ENCODE results near the gene SAE1. TPM values are rescaled to one million over a fixed set of nuclear protein-coding genes. Genes with fewer than 3 reads are reported as not detected.

The SAE1 gene
- total RNA-seq, 1 experiment from 2014 or later: 174 TPM

- Mint-ChIP-seq H3K4me3 (ENCODE audit: low read depth, unreplicated experiment) (peak within 1 kb of the TSS; percentile 75), H3K27ac (ENCODE audit: unreplicated experiment) (peak within 1 kb of the TSS; percentile 97), H3K36me3 (ENCODE audit: insufficient read depth, unreplicated experiment) (peaks cover 68% of the 10 kb centered on the region), H3K27me3 (ENCODE audit: unreplicated experiment) (no peaks in the 10 kb centered on the region), H3K9me3 (ENCODE audit: low read depth, unreplicated experiment) (no peaks in the 10 kb centered on the region), H3K4me1 (ENCODE audit: low read depth, unreplicated experiment) (peaks cover 33% of the 10 kb centered on the region)
- BruUV-seq (replicated peaks): no TSS peak
- no peak for TF ChIP-seq CTCF (IDR thresholded peaks at IDR 0.05; ENCODE audit: unreplicated experiment)
- peak; percentile 100 for DNase-seq
- intact Hi-C loops (cut with micrococcal nuclease; ENCODE audit: unreplicated experiment): no loop called here
- CTCF ChIA-PET: interaction anchor here (0.6 to 2.7 kb wide), 14 partner anchors 10 to 1296 kb away, joined by 3 to 33 read pairs (median 4); partner anchors contain the start of gene SAE1
Measured at GRCh38 chr19:47112997-47113849, 17.4 kb upstream of the SAE1 start, which contains the start of gene ZC3H4. Gene ZC3H4, minus strand, starts transcription at chr19:47113776. Its CDS starts 1,192 bp downstream, at chr19:47112584.

DNA sequence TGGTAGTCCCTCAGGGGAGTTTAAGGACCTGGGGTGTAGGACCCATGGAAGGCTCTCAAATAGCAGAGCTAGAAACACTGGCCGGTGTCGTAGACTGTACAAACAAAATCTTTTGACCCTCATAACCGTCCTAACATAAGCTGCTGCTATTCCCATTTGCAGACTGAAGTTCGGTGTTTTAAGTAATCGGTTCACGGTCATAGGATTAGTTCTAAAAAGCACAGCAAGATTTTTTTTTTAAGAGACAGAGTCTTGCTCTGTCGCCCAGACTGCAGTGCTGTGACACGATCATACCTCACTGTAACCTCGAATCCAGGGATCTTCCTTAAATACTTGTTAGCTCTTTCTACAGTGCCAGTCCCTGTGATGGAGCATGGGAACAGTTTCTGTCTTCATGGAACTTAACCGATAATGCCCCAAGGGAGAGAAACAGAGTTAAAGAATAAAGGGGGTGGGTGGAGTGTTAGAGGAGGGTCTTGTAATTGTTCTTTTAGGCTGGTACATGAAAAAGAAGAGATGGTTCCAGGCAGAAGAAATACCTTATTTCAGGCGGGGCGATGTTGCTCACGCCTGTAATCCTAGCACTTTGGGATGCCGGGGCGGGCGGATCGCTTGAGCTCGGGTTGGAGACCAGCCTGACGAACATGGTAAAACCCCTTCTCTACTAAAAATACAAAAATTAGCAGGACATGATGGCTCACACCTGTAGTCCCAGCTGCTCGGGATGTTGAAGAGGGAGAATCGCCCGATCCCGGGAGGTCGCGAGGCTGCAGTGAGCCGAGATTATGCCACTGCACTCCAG, 16.6 kb upstream of the SAE1 start:
- no peak for TF ChIP-seq CTCF (IDR thresholded peaks at IDR 0.05; ENCODE audit: unreplicated experiment)
- peak; percentile 30 for DNase-seq
- peak overlapping the region; percentile 75 for H3K4me3 Mint-ChIP-seq (ENCODE audit: low read depth, unreplicated experiment)
- H3K4me1 Mint-ChIP-seq (ENCODE audit: low read depth, unreplicated experiment): peaks cover 24% of the 10 kb centered on the region
- CTCF ChIA-PET: interaction anchor here (0.5 to 2.7 kb wide), 10 partner anchors 15 to 332 kb away, joined by 3 to 33 read pairs (median 4); partner anchors contain the start of gene SAE1
- TSS peak; percentile 86 for BruUV-seq (replicated peaks)
- intact Hi-C loops (cut with micrococcal nuclease; ENCODE audit: unreplicated experiment): no loop called here
- H3K9me3 Mint-ChIP-seq (ENCODE audit: low read depth, unreplicated experiment): no peaks in the 10 kb centered on the region
- peaks cover 62% of the 10 kb centered on the region for H3K36me3 Mint-ChIP-seq (ENCODE audit: insufficient read depth, unreplicated experiment)
- no peaks in the 10 kb centered on the region for H3K27me3 Mint-ChIP-seq (ENCODE audit: unreplicated experiment)
- peak overlapping the region; percentile 97 for H3K27ac Mint-ChIP-seq (ENCODE audit: unreplicated experiment)

- no TSS peak for BruUV-seq (replicated peaks)
- Mint-ChIP-seq H3K4me1 (ENCODE audit: low read depth, unreplicated experiment) (peaks cover 30% of the 10 kb centered on the region), H3K27me3 (ENCODE audit: unreplicated experiment) (no peaks in the 10 kb centered on the region), H3K27ac (ENCODE audit: unreplicated experiment) (no peak overlapping the region), H3K4me3 (ENCODE audit: low read depth, unreplicated experiment) (no peak overlapping the region), H3K36me3 (ENCODE audit: insufficient read depth, unreplicated experiment) (peaks cover 9% of the 10 kb centered on the region), H3K9me3 (ENCODE audit: low read depth, unreplicated experiment) (no peaks in the 10 kb centered on the region)
- TF ChIP-seq CTCF (IDR thresholded peaks at IDR 0.05; ENCODE audit: unreplicated experiment): no peak
- DNase-seq: no peak
- intact Hi-C loops (cut with micrococcal nuclease; ENCODE audit: unreplicated experiment): no loop called here
- CTCF ChIA-PET: interaction anchor here (0.7 to 1.0 kb wide), 2 partner anchors 89 to 323 kb away, joined by 3 read pairs; no protein-coding TSS in a partner anchor
Measured at GRCh38 chr19:47120470-47121067, 10.1 kb upstream of the SAE1 start.

All from Calu3 (cell line).